NT2/D1 (cell line): Measurements from ENCODE around the gene POPDC3.

Experiments
- SUZ12 ChIP-seq: IDR thresholded peaks from 2 replicates; pipeline ENCODE4 v1.6.1; 2011; ENCODE audit not compliant: insufficient read length, insufficient read depth; ENCODE audit errors: extremely low read depth
- YY1 ChIP-seq: IDR thresholded peaks from 2 replicates; pipeline ENCODE4 v1.6.1; 2011; ENCODE audit not compliant: insufficient read length, insufficient read depth
- ZNF274 ChIP-seq: IDR thresholded peaks from 2 replicates; pipeline ENCODE4 v1.6.1; 2011; ENCODE audit warnings: mild to moderate bottlenecking, low read depth, low read length

DNA sequence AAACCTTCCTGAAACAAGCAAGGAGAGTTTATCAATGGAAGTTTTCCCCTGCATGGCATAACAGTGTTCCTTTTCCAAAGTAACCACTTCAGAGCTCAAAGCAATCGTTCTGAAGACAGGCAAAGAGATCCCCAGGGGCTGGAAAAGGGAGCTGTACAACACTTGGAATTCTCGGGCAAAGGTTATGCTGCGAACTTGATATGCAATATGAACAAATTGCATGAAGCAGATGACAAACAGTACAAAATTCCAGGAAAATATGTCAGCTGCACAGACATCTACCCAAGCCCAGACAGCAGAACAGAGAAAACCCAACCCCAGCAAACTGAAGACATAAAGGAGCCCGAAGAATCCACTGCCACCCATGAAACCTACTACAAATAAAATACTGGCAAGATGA is 18.4 kb downstream of the POPDC3 start:
- no peak for TF ChIP-seq YY1
- no peak for TF ChIP-seq SUZ12
- no peak for TF ChIP-seq ZNF274
